NOMO-1 (cell line): Measurements from ENCODE around the gene AGER.

Experiments used
- DNase-seq, 2 experiments: peaks; one replicate each; lab custom pipeline; 2025; ENCODE audit not compliant: unreplicated experiment in 2 of 2; lab: John Stamatoyannopoulos, UW

Gene AGER

GRCh38 chr6:32174416-32174815 is 9.6 kb downstream of the AGER start:
- no peak for DNase-seq

- no peak for DNase-seq
These were observed 10.9 kb downstream of the AGER start for GRCh38 chr6:32173051-32173727.

- DNase-seq, result no peak
These were observed 12.8 kb downstream of the AGER start for GRCh38 chr6:32171234-32171633.

DNA sequence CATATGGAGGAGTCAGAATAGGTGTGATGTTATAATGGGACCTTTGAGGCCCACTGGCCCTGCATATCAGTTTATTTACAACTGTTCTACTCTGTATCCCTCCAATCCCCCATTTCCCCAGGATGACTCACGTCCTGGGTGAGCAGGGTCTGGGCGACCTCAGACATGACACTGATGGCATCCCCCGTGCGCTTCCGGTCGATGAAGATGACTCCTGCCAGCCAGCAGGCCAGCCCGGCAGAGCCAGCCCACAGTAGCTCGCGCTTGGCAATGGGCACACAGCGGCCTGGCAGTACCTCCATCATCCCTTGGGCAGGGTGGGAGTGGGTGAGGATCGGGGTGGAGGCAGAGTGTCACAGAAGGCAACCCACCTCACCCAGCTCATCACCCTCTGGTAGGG is 13.8 kb downstream of the AGER start:
- DNase-seq, result no peak

GRCh38 chr6:32168807-32169591 is 15.1 kb downstream of the AGER start:
- no peak for DNase-seq

- no peak for DNase-seq
These were observed 15.7 kb downstream of the AGER start for GRCh38 chr6:32168350-32168749.

DNA sequence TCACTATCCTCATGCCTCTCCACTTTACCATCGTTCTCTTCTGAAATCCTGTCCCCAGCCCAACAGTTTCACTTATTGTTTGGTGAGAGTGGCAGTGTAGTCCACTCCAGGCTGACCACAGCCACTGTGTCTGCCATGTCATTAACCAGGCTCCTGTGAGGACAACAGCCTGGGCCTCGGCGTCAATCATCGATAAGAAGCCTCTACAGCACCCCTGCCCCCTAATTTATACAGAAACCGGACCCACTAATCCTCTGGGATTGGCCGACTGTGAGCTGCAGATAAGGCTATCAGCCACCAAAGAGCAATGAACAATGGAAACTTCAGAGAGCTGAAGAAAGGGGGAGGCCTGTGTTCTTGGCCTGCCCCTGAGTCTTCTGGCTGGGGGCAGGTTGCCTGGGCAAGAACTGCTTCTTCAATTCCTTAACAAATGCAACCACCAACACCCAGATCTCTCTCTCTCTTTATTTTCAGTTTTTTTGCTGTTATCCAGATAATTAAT is 16.2 kb downstream of the AGER start:
- DNase-seq, result no peak

- no peak for DNase-seq
These were observed 16.8 kb downstream of the AGER start for GRCh38 chr6:32167154-32167760.

DNA sequence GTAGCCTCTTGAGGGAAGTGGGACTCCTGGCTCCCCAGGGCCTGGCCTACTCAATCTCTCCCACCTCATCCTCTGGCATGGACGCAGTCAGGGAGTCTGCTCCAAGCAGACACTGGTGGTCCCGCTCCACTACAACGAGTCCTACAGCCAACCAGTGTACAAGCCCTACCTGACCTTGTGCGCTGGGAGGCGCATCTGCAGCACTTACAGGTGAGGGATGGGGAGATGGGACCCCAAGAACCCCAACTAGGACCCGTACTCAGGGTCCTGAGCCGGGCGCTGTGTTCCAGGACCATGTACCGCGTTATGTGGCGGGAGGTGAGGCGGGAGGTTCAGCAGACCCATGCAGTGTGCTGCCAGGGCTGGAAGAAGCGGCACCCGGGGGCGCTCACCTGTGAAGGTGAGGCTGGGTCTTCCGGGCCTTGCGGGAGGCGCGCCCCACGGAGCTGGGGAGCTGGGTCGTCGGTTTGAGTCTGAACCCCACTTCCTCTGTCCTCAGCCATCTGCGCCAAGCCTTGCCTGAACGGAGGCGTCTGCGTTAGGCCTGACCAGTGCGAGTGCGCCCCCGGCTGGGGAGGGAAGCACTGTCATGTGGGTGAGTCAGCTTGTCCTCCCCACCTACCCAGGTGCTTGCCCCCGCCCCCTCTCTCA is 17.5 kb downstream of the AGER start:
- DNase-seq, result no peak

DNA sequence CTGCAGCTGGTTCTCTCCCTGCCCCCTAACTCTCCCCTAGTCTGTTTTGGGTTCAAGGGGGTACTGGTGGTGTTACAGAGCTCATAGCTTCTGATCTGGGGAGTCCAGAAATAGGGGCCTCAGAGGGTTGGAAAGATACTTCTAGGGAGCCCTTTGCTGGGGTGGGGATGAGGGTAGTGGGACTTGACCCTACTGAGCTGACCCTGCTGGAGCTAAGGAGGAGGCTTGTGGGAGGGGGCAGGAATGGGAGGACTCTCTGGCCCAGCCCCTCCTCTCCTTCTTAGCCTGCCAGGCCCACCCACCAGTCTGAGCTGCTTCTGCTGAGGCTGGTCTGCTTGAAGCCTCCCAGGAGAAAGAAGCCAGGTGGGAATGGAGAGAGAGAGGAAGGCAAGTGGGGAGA is 19.8 kb downstream of the AGER start, which contains the start of gene EGFL8:
TSS of gene EGFL8 (plus strand) at position 301 of the 400 bp plus-strand sequence. CDS start 1,571 bp downstream, outside the sequence.
- no peak for DNase-seq

DNA sequence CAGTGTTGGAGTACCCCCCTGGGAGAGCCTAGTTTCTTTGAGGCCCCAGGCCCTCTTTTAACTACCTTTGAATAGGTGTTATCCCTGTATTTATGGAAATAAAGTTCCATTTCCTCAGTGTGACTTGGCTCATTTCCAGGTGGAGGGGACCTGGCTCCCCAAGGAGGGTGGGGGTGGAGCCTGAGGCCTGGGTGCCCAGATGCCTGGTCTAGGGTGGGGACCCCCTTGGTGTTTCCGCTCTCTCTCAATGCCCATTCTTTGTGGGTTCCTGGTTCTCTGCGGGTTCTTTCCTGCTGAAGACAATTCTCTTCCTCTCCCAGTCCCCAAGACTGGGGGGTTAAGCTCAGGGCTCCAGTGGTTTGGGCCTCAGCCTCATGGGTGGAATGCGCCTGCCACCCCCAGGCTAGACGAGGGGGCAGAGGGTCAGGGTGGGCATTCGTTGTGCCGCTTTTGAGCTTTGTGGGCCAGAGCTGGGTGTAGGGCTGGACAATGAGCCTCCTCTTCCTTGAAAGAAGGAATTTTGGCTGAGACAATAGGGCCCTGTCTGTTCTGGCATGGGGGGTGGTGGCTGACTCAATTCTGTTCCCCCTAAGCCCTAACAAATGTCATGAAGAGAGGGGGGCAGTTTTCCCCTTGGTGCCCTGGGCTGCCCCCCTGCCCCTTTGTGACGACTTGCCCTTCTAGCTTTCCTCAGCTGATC is 20.3 kb downstream of the AGER start:
- no peak for DNase-seq

DNA sequence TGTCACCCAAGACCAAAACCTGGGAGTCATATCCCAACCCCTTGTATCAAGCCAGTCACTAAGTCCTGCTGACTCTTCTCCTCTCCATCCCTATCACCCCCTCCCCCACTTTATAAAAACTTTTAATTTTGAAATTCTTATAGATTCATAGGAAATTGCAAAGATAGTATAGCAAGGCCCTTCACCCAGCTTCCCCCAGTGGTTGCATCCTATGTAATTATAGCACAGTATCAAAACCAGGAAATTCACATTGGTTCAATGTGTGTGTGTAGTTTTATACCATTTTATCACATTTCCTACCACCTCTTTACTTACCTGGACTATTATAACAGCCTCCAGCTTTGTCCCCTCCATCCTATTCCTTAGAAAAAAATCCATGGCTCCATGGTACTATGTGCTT is 26.0 kb downstream of the AGER start:
- DNase-seq, result no peak

DNA sequence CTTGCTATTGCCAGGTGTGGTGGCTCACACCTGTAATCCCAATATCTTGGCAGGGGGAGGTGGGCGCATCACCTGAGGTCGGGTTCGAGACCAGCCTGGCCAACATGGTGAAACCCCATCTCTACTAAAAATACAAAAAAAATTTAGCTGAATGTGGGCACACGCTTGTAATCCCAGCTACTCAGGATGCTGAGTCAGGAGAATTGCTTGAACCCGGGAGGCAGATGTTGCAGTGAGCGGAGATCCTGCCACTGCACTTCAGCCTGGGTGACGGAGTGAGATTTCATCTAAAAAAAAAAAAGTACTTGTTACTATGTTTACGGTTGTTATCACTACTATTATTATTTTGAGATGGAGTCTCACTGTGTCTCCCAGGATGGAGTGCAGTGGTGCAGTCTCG is 27.2 kb downstream of the AGER start:
- no peak for DNase-seq

- DNase-seq, result peak; percentile 49 to 60
These were observed 29.4 kb downstream of the AGER start for GRCh38 chr6:32154514-32155161.

GRCh38 chr6:32153564-32154513 is 30.2 kb downstream of the AGER start, which contains the start of gene PPT2:
Gene PPT2, plus strand, starts transcription at chr6:32154141. Its CDS starts 454 bp downstream, at chr6:32154595.
- peak; percentile 64 to 80 for DNase-seq

GRCh38 chr6:32152769-32153563 is 31.1 kb downstream of the AGER start:
- DNase-seq, result no peak

DNA sequence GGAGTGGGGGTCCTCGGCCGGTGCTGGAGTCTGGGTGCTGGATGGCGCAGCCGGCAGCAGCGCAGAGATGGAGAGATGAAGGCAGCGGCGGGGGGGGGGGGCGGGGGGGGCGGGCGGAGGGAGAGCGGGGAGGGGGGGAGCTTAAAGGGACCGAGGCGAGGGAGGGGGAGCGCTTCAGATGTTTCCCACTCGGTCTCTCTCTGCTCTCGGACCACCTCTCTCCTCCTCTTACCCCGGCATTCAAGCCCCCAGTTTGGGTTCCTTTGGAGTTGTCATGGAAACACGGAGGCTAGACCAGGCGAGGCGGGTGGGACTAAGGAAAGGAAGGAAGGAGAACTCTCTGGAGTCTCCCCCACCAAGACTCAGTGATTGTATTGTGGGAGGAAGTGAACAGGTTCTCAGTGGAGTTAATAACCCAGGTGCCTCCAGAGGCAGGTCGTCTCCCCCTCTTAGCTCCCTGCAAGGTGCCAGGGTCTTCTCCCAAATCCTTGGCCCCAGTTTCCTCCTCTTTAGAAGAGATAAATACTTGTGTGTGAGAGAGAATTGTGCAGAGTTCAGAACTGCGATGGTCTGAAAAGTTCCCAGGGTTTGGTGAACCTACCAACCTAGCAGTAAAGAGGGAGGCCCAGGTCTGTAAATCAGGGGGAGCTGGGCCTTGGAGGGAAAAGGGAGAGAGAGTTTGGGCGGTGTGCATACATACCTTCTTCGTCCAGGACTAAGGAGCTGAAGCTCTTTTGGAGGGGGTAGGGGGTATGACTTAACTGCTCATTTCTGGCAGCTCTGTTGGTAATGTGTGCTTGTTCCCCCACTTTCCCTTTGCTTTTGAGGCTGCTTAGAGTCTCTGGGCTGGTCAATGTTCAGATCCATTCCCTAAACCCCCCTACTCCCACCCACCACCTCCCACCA is 31.9 kb downstream of the AGER start, which contains the start of gene PRRT1:
TSS of gene PRRT1 (minus strand) at position 77 of the 906 bp plus-strand sequence. CDS start 112 bp downstream, outside the sequence.
- DNase-seq, result no peak
